ENCODE data around the gene HCAR3. TPM values are rescaled to one million over a fixed set of nuclear protein-coding genes. Genes with fewer than 3 reads are reported as not detected.
A peak's percentile ranks its signal among the peaks of the same experiment; 100 is the strongest.

Gene HCAR3
- total and polyA plus RNA-seq, 2 of the 8 experiments (the other 6 are each of a cell fraction or from before 2014, with no cell fraction given), result not detected

DNA sequence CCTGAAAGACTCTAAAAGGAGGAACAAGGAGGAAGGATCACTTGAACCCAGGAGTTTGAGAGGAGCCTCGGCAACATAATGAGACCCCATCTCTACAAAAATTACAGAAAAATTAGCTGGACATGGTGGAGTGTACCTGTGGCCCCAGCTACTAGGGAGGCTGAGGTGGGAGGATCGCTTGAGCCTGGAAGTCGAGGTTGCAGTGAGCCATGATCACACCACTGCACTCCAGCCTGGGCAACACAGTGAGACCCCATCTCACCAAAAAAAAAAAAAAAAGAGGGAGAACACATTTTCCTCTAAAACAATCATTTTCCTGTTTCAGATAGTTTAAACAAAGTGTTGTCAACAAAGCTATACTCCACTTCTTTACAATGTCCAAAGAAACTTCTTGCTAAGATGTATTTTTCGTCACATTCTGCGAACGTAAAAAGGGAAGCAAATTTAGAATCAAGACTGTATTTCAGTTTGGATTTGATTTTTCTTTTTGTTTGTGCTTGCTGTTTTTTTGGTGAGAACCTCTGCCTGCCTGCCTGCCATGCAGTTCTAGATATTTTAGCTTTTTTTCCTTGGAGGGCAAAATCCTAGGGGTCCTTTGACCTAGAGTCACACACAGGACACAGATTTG is 9.0 kb upstream of the HCAR3 start:
- no peak overlapping the region for H2BK5ac ChIP-seq (ENCODE audit: low read depth, low read length)
- H2BK15ac ChIP-seq (ENCODE audit: low read length), result no peak overlapping the region
- no peaks in the 10 kb centered on the region for H3K36me3 ChIP-seq (ENCODE audit: control insufficient read depth in 2 of 4, insufficient read depth in 4 of 4, low read length in 3 of 4)
- H3K9ac ChIP-seq (replicated peaks in 1 of 4; ENCODE audit: extremely low read depth in 1 of 4, low read depth in 3 of 4, low read length in 3 of 4), result no peak overlapping the region
- H3K4me3 ChIP-seq (ENCODE audit: extremely low read depth in 1 of 4, insufficient read depth in 2 of 4, low read depth in 3 of 4, low read length in 4 of 4), result no peak overlapping the region
- FAIRE-seq, result no peak
- no peaks in the 10 kb centered on the region; the same call in 1 of the 2 replicates for H3K23me2 ChIP-seq (ENCODE audit: low read depth, low read length)
- H4K5ac ChIP-seq (ENCODE audit: insufficient read length, low read depth, low read length), result no peak overlapping the region
- H3K4me2 ChIP-seq (ENCODE audit: insufficient read depth in 1 of 2, low read depth in 2 of 2, low read length in 2 of 2), result 0 out of 4 replicates have a peak overlapping the region, but pooled peaks of 1 of the 2 experiments have one; percentile 5
- no peaks in the 10 kb centered on the region for H4K20me1 ChIP-seq (replicated peaks in 1 of 2; ENCODE audit: control insufficient read depth in 1 of 2, insufficient read depth in 2 of 2, low read length in 2 of 2)
- H2BK20ac ChIP-seq (ENCODE audit: low read length), result no peak overlapping the region
- H3K18ac ChIP-seq (ENCODE audit: extremely low read depth, low read length), result no peak overlapping the region; the same call in 1 of the 2 replicates
- H3K14ac ChIP-seq (ENCODE audit: insufficient read length), result no peak overlapping the region
- H3K9me3 ChIP-seq (ENCODE audit: insufficient read depth in 2 of 2, low read depth in 1 of 2, low read length in 1 of 2), result no peaks in the 10 kb centered on the region
- no peak overlapping the region for H3K4ac ChIP-seq (replicated peaks; ENCODE audit: insufficient read length, low read depth, low read length)
- H3K79me1 ChIP-seq (ENCODE audit: low read depth, low read length), result no peaks in the 10 kb centered on the region
- no peak for TF ChIP-seq TCF12 (IDR thresholded peaks at IDR 0.05; ENCODE audit: low read depth, low read length)
- TF ChIP-seq KDM1A (IDR thresholded peaks at IDR 0.05; ENCODE audit: borderline replicate concordance, low read length), result peak; percentile 40; the same call in 1 of the 2 replicates
- no peak overlapping the region for H2AFZ ChIP-seq (ENCODE audit: low read length)
- no peaks in the 10 kb centered on the region; a peak in 1 of 7 replicates for H3K4me1 ChIP-seq (replicated peaks in 1 of 4; ENCODE audit: control insufficient read depth in 3 of 4, insufficient read depth in 4 of 4, low read length in 3 of 4)
- H2AK5ac ChIP-seq (ENCODE audit: low read depth, low read length), result no peak overlapping the region
- no peak overlapping the region for H2BK120ac ChIP-seq (replicated peaks; ENCODE audit: low read depth, low read length)
- no peak overlapping the region for H4K91ac ChIP-seq (replicated peaks; ENCODE audit: insufficient read length, low read length)
- ChIA-PET CTCF (ENCODE audit: partially characterized antibody) (interaction anchor here (0.6 to 1.1 kb wide), 3 partner anchors 43 to 101 kb away, joined by 3 to 4 read pairs (median 3); no protein-coding TSS in a partner anchor), POLR2A (ENCODE audit: partially characterized antibody) (interaction anchor here (0.6 to 1.2 kb wide), 3 partner anchors 23 to 168 kb away, joined by 3 read pairs; no protein-coding TSS in a partner anchor)
- no peak for DNase-seq (ENCODE audit: low read depth in 1 of 2, low spot score in 2 of 2)
- H3K79me2 ChIP-seq (ENCODE audit: control insufficient read depth in 1 of 2, insufficient read depth in 2 of 2, low read length in 2 of 2), result no peaks in the 10 kb centered on the region
- 84% methylated on average over 6 of the region's 6 CpGs; no CpG with 5 or more reads in 1 of the 2 experiments for WGBS, 2 experiments (ENCODE audit: extremely low coverage in 1 of 2, insufficient coverage in 1 of 2, insufficient read length in 1 of 2, insufficient replicate concordance in 2 of 2, low coverage in 1 of 2, low lambda C conversion rate in 2 of 2, missing lambda C conversion rate in 1 of 2)
- no peak overlapping the region; the same call in 1 of the 2 replicates for H3K27ac ChIP-seq (ENCODE audit: low read depth, low read length)
- no peak overlapping the region; the same call in 1 of the 2 replicates for H2BK12ac ChIP-seq (ENCODE audit: low read depth, low read length)
- no peak overlapping the region for H3K23ac ChIP-seq (ENCODE audit: insufficient read length)
- H4K8ac ChIP-seq (ENCODE audit: extremely low read depth, insufficient read depth, low read length), result no peak overlapping the region
- H3K56ac ChIP-seq (replicated peaks; ENCODE audit: insufficient read length, low read depth, low read length), result no peak overlapping the region
- no peaks in the 10 kb centered on the region; a peak in 1 of 7 replicates for H3K27me3 ChIP-seq (replicated peaks in 1 of 4; ENCODE audit: control insufficient read depth in 3 of 4, extremely low read depth in 1 of 4, insufficient read depth in 3 of 4, low read length in 3 of 4)

All from H1 (cell line).